CD4-positive, alpha-beta T cell treated with Interleukin-15 for 4 hours (primary cell): ENCODE measurements around the gene SRGAP2B.
"Not testable (repeated sequence)": the region's sequence is repeated elsewhere in the genome, so short reads cannot be mapped to it uniquely, and the experiment has no call there.

ENCODE experiments used
- DNase-seq: peaks from one replicate; pipeline ENCODE4 v3.0.0-alpha.2; 2020; ENCODE audit warnings: low spot score

SRGAP2B gene

DNA sequence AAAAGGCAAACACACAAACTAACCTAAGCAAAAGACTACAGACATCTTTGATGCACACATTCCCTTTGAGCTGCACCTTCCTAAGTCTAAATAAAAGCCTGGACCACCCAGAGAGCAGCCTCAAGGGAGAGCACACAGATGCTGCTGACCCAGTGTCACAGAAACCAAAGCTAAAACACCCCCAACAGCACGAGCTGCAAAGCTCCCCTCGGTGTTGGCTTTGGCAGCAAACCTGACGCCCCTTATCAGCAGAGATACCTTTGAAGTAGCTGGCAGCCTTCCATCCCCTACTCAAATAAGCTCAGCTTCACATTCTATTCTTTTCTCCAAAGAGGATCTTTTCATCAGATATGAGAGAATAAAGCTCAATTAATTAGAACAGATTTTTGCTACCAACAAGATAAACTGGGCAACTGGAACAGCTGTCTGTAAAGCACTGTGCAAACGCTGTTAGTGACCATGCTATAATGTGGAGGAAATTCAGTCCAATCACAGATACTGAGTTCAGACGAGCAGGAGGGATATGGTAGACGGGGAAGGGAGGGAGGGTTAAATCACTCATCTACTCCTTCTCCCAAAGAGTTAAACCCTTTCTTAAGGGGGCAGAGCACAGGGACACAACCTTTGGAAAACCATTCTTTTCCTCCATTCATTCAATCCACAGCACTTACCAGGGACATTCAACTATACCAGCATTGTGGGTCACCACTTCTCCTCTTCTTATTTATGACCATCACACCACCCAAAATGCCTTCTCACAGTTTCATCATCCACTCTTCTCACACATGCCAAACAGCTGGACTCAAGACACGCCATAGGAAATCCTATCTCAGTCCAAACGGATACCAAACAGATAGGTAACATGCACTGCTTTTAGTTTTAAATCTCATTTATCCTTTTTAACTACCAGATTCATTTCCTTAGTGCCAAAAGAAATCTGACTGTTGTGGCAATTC, 148.3 kb downstream of the SRGAP2B start:
- not testable (repeated sequence) for DNase-seq

DNA sequence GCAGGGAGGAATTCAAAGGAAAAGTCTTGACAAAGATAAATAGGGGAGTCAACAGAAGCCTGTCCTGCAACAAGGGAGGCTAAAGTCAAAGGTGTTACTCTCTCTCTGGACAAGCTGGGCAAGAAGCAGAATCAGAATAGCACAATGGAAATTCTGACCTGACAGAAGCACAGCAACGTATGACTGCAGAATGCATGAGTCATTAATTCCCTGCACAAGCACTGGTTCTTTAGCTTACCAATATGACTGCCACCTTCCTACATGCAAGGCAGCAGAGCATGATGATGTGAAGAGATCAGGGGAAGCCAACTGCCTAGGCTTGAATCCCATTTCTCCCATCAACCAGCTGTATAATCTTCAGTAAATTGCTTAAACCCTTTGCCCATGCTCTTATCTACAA, 153.4 kb downstream of the SRGAP2B start:
- DNase-seq, result not testable (repeated sequence)

DNA sequence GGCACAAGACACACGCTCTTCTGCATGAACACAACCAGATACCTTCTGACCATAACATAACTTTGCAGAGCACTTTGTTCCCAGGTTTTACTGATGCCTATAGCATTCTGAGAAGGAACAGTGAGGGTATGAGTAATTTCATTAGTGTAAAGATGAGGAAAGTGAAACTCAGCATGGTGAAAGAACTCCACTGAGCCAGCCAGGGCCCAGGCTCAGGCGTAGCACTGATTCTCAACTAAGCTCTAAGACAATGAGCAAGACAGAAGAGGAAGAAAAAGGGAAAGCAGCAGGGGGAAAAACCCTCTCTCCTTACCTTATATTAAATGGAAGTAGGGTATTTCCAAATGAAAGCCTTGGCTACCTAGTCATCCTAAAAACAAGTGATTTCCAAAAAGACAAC, 155.1 kb downstream of the SRGAP2B start:
- not testable (repeated sequence) for DNase-seq

DNA sequence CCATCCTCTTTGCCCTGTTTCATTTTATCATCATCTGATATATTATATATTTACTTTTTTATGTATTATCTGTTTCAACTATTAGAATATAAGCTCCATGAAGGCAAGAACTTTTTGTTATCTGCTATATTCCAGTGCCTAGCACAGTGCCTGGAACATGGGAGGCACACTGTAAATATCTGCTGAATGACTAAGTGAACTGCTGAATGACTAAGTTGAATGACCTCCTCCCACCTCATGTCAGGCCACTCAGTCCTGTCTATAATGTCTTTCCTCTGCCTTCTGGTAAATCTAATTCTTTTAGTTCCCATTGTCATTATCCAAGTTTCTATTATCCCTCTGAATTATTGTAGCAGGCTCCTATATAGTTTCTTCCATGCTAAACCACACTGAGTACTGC, 156.5 kb downstream of the SRGAP2B start:
- DNase-seq, result not testable (repeated sequence)

DNA sequence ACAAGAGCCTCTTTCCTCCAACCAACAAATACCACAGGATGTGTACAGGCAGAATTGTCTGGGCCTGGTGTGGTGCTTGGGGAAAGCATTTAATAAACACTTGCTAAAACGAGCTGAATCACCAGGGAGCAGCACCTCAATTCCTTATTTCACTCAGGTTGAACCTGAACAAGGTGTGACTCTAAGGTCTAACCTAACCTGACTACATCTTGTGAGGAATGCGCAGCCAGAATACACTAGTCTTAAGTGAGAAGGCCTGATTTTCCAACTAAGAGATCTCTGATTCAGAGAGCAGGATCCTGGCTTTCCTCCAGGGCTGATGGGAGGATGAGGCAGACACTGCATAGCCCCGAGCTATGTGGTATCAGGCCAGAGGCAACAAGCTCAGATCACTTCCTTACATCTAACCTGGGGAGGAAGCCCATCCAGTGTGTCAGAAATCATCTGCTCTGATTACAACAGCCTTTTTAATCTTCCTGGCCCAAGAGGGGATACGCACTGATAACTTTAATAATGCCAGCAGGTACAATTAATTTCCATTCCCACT, 158.9 kb downstream of the SRGAP2B start:
- DNase-seq, result not testable (repeated sequence)

DNA sequence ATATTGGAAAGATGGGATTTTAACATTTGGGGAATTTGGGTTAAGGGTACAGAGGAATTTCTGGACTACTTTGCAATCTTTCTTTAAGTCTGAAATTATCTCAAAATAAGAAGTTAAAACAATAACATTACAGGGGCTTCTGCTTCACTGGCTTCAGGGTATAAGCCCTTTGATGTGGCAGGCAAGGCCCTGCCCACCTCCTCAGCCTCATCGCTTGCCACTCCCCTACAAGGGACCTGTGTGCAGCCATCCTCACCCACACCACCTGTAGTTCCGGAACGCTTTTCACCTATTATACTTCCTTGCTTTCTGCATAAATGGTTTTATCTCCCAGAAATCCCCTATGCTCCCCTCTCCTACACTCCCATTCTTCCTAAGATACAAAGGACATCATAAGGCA, 159.8 kb downstream of the SRGAP2B start:
- not testable (repeated sequence) for DNase-seq

DNA sequence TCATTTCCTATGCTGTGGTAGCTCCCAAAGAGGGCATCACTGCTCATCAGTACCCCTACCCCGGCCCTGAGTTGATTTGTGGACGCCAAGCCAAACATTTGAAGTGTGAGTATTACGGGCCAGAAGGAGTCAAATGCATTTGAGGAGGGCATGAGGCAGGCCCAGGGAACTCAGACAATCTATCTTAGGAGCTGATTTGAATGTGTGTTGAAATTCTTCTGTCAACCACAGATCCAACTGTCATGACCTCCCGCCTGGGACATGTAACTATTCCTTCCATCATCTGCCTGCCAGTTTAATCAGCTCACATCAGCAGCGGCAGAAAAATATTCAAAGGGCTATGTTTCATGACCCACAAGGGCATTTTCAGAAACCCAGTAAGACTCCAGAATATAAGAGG, 162.1 kb downstream of the SRGAP2B start:
- not testable (repeated sequence) for DNase-seq

DNA sequence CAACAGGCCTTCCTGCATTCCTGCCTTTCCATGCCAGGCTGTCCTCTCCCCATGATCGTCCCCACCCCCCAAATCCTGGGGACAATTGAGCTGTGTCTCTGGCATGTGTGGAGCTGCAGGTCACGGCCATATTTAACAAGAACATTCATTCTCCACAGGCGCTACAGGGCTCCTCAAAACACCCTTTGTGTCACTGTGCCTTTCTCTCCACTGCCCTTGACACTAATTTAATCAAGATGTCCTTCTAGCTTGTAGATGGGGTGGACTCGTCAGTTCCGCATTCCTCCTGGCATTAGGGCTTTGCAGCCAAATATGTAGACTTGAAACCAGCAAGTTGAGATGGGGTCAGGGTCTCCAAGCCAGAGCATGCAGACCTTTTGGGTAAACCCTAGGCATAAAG, 163.0 kb downstream of the SRGAP2B start:
- DNase-seq, result not testable (repeated sequence)

DNA sequence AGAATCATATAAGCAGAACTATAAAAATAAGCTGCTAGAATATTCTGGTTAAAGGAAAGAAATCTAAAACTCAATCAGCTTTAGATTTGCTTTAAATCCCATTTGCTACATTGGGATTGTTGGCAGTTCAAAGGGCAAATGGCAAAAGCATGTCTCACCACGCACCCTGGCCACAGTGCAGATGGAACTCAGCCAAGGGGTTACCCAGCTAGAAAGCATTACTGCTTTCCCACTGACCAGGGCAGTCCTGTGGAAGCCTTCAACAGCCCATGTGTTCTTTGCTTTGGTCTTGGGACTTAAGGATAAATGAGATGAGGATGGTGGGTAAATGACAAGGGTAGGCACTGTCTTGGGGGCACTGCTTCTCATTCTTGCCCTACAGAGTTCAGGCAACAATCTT, 163.6 kb downstream of the SRGAP2B start:
- not testable (repeated sequence) for DNase-seq

DNA sequence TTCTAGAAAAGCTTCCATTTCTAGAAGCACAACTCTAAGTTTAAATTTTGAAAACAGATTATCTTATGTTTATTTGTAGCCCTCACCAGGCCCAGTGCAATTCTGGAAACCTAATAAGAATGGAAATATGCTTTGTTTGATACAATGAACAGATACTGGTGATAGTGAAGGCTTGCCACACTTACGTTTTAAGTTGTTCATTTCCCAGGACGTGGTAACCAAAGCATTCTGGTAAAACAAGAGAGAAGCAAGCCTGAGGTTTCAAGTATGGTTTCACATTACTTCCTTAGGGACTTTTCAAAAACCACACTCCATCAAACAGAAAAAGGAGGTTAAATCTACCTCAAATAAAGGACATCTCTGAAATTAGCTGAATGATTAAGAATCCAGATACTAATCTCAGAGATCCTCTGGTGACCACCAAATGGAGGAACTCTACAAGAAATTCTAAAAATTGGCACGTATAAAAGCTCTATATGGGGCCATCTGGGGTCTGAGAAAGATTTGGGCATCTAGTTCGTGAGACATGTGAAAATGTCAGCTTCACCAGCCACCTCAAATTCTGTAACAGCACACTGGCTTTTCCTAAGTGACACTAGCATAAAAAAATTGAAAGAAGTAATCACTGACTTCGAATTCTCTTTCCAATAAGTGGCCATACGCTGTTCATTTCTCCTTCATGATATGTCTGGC, 164.9 kb downstream of the SRGAP2B start:
- not testable (repeated sequence) for DNase-seq

DNA sequence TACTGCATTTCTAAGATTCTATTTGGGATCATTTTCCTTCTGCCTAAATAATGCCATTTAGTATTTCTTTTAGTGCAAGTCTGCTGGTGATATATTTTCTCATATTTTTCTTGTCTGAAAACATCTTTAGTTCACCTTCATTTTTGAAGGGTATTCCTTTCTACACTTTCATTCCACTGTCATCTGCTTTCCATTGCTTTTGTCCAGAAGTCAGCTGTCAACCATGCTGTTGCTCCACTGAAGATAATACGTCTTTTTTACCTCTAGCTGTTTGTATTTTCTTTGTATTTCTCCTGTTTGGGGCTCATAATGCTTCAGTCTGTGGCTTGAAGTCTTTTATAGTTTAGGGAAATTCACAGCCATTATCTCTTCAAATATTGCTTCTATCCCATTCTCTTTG, 167.8 kb downstream of the SRGAP2B start:
- not testable (repeated sequence) for DNase-seq

DNA sequence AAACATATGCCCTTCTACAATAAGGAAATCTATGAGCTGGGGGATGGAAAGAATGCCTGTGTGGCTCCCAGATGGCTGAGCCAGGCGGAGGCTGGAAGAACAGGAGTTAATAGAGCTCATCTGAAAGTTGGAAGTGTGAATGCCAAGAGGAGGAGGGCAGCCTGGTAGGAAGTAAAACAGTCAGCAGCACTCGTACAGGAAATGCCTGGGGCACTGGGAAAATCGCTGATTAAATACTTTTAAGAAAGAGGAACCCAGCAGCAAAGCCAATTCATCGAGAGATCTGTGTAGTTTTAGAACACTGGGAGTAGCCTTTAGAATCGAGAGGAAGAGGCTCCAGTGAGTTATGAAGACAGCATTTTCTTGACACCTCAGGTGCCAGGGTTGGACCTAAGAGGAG, 171.5 kb downstream of the SRGAP2B start:
- not testable (repeated sequence) for DNase-seq

DNA sequence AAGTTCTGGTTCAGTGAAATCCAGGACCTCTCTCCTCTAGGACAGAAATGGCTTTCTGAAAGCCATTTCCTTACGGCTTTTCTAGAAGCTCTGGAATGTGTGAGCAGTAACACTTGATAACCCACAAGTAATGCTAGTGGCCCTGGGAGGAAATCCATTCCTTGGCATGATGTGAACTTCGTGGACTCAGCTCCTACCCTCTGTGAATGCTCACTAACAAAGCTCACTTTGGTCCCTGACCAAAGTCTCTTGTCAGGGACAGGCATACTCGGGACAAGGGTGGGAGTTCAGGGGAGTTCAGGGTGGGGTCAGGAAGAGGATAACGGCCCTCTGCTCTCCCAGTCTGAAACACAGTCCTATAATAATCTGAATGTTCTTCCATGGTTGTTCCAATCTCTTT, 172.3 kb downstream of the SRGAP2B start:
- DNase-seq, result not testable (repeated sequence)

DNA sequence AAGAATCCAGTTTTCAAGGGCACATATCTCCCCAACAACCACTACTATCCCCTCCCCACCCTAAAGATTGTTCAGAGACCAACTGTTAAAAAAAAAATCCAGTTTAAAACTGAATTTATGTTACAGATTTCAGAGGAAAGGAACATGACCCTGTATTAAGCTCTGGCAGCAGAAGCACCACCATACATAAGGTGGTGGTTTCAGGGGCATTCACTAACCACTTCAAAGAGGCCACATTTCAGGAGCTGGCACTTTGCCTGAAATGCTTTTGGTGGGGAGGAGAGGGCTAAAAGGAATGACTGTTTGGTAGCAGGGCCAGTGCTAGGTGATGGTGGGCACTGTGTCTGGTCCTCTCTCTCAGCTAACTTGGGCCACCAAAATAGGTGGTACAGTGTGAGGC, 176.0 kb downstream of the SRGAP2B start:
- not testable (repeated sequence) for DNase-seq

DNA sequence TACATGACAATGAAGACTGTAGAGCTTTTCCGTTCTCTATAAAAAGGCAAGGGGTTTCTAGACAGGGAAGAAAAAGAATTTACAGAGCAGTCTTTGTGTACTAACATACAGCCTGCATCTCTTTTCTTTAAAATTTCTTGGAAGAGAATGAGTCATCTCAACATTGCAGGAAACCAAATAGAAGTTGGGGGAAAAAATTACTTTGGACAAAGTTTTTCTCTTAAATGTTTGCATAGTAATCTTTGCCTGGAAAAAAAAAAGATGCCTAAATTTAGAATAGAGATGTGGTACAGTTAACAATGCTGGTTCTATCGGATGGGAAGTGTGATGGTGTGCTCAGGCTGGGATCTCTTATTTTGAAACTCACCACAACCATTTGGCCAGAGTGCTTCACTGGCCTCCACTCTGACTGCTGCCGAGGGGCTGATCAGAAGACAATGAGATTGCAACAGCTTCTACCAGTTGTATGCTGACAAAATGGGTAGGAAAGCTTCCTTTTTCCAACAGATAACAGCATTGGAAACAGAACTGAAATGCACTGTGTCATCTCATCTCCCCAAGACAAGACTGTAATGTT, 177.0 kb downstream of the SRGAP2B start:
- DNase-seq, result not testable (repeated sequence)

DNA sequence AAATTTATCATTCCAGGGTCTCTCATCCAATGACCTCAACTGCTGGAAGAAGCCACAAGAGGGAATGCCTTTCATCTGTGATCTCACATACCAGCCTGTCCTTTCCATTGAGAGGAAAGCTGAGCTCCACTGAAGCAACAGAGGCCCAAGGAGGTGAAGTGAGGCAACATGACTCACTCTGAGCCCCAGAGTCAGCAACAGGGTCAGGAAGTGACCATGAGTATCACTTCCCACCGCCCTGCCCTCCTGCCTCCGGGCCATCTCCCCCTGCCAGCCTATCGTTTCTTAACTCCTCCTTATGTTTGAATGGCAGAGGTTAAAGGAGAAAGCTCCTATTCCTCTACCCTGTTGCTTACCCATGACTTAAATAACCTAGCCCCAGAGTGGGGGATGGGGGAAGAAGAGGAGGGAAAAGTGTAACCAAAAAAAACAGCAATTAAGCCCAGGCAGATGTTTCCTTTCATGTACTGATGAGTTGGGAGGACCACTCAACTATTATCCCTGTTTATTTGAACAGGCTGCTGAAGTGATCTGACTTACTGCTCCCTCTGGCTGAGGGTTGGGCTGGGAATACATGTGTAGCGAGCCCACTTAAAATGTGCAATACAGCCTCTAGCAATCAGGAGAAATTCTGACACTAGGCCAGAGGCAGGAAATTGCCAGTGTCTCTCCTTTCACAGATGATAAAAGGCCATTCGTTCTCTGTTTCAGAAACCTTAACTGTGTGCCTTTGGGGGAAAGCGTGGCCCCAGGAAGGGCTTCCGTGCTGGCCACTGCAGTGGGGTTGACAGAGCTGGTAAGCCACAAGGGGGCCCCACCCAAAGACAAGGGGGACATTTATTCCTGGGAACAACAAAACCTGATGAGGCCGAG, 177.7 kb downstream of the SRGAP2B start:
- DNase-seq, result not testable (repeated sequence)

DNA sequence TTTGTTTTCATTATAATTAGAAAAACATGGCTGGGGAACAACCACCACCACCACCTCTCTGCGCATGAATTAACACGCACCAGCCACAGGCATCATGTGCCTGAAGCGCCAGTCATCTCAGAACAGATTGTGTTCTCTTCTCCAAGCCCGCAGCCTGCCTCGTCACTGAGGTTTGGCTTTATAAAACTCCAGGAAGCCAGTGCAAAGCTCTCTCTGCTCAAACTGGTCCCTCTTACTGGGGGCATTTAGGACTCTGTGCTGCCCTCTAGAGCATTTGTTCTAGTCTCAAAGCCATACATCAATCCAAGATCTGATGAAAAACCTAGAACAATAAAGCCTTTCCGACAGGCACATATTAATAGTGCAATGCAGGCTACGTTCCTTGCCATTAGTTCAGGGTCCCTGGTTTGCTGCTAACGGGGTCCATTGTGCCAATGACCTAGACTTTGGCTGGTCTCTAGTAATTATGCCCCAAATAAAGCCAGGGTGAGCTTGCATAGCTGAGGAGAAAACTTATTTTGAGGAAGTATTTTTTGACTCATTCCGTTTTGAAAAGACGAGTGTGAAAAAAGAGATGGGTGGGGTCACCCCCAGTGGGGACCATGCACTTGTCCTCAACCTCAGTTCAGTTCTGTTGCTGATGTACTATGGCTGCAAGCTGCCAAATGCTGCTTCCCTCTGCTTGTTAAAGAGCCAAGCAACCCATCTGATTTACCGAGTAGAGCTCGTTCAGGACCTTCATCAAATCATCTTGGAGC, 181.0 kb downstream of the SRGAP2B start:
- DNase-seq, result not testable (repeated sequence)

DNA sequence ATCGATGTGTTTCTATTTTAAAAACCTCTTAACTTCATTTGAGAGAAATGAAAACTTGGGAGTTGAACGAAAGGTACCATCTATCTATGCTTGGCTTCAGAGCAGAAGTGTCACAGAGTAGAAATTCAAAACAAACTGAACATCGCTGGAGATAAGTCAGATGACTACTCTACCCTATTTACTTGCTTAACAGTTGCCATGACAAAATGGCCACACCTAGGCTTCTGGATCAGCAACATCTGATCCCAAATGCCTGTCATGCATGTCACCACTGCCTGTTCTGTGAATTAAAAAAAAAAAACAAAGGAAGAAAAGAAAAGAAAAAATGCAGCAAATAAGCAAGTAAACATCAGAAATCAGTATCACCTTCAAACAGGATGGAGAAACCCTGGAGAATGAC, 181.7 kb downstream of the SRGAP2B start:
- not testable (repeated sequence) for DNase-seq

DNA sequence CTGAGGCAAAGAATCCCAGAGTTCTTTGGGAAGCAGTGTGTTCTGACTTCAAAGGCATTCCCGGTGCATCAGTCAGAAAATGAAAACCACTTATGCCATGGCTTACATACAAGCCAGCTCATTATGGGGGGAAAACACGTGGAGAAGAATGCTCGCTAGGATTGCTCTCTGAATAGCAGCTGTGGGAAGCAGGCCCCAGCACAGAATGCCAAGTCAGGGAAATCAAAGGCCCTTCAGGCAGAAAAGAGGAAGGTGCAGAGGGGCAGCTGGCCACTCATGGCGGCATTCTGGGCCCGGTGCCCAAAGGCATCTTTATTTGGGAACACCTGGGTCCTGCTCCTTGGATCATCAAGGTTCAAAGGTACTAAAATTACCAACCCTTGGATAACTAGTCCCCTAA, 184.4 kb downstream of the SRGAP2B start:
- DNase-seq, result not testable (repeated sequence)

DNA sequence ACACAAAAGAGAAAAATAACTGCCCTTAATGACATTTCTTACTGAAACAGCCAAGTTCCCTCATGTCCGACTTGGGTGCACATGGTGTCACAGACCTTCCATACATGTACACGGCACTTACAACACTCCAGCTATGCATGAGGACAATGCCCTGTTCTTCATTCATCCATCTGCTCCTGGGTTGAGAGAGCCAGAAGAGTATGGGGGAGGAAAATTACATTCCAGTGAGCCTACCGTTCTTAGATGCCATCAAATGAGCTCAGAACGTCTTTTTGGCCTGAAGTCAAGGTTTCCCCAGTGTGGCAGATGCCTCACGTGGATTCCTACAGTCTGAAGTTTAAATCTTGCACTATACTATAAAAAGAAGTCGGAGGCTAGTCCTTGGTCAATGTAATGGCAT, 194.3 kb downstream of the SRGAP2B start:
- not testable (repeated sequence) for DNase-seq
